Suprapubic skin (tissue), 3 donors: ENCODE data around the gene MSL3.

Experiments
- EP300 ChIP-seq: sonication (generic); formaldehyde crosslinking; IDR thresholded peaks from one replicate; pipeline ENCODE4 v1.6.1; 2017; ENCODE audit warnings: antibody characterized with exemption
- POLR2A ChIP-seq, 2 donors: fragments of 450-650 bp; IDR thresholded peaks; one replicate each; pipeline ENCODE4 v1.6.1; 2017; ENCODE audit warnings: antibody characterized with exemption in 2 of 2, mild to moderate bottlenecking in 2 of 2, moderate library complexity in 2 of 2
- TF ChIP-seq, protein P1 (sequence below), 2 donors: fragments of 200-600 bp in 1 of 2; fragments of 450-650 bp in 1 of 2; sonication (generic) in 1 of 2; IDR thresholded peaks; one replicate each; pipeline ENCODE4 v1.5.1; 2016 to 2019; ENCODE audit warnings: antibody characterized with exemption in 2 of 2, mild to moderate bottlenecking in 1 of 2, moderate library complexity in 1 of 2

DNA sequence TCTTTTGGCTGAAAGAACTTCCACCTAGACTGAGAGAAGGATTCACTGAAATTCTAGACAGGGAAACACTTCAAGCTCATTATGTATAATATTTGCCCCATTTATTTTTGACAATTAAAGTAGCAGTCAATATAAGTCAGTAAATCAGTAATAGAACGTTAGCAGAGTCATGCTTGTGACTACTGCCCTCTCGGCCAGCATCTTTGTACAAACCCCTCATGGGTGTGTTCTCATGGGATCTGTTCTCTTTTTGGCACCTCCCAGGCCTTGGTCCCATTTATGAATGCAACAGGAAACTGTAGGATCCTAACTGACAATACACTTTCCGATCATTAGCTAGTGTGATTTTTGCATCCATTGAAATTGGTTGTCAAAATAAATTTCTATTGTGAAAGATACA lies 2.9 kb downstream of the MSL3 start:
- TF ChIP-seq, protein P1, sequence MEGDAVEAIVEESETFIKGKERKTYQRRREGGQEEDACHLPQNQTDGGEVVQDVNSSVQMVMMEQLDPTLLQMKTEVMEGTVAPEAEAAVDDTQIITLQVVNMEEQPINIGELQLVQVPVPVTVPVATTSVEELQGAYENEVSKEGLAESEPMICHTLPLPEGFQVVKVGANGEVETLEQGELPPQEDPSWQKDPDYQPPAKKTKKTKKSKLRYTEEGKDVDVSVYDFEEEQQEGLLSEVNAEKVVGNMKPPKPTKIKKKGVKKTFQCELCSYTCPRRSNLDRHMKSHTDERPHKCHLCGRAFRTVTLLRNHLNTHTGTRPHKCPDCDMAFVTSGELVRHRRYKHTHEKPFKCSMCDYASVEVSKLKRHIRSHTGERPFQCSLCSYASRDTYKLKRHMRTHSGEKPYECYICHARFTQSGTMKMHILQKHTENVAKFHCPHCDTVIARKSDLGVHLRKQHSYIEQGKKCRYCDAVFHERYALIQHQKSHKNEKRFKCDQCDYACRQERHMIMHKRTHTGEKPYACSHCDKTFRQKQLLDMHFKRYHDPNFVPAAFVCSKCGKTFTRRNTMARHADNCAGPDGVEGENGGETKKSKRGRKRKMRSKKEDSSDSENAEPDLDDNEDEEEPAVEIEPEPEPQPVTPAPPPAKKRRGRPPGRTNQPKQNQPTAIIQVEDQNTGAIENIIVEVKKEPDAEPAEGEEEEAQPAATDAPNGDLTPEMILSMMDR (IDR thresholded peaks at IDR 0.05), result no peak
- no peak for TF ChIP-seq EP300
- no peak for TF ChIP-seq POLR2A (IDR thresholded peaks at IDR 0.05)
